SK-N-MC (cell line): ENCODE measurements around the gene TBC1D24.

ENCODE experiments used
- FOXP2 ChIP-seq: optimal IDR thresholded peaks from 2 replicates; pipeline ENCODE3; 2011; ENCODE audit warnings: mild to moderate bottlenecking, moderate library complexity; ENCODE audit not compliant: insufficient read depth; ENCODE audit errors: extremely low read length, control extremely low read depth
- POLR2AphosphoS5 ChIP-seq: IDR thresholded peaks from 2 replicates; pipeline ENCODE4 v1.6.1; 2012; ENCODE audit warnings: mild to moderate bottlenecking, low read depth, low read length, borderline replicate concordance

DNA sequence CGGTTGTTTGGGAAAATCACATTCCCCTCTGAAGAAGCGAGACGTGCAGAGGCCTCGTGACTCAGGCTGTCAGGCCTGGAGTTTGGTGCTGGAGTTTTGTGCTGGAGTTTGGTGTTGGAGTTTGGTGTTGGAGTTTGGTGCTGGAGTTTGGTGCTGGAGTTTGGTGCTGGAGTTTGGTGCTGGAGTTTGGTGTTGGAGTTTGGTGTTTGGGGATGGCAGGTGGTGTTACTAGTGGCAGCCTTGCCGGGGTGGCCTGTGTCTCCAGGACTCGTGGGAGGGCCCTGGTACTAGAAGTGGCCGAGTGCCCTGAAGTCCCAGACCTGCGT is 12.6 kb downstream of the TBC1D24 start:
- TF ChIP-seq FOXP2 (no peak), POLR2AphosphoS5 (no peak)
